ENCODE data around the gene PRSS8. TPM values are rescaled to one million over a fixed set of nuclear protein-coding genes. Genes with fewer than 3 reads are reported as not detected.
"Not testable (repeated sequence)": the region's sequence is repeated elsewhere in the genome, so short reads cannot be mapped to it uniquely, and the experiment has no call there.

PRSS8 gene
- total and polyA plus RNA-seq, 3 donors from 2014 or later: 0.74 to 1.5 (median 0.79) TPM

GRCh38 chr16:31168848-31169247 lies 33.3 kb upstream of the PRSS8 start:
- TF ChIP-seq CTCF (IDR thresholded peaks at IDR 0.05) (no peak), POLR2A (IDR thresholded peaks at IDR 0.05) (no peak)
- no peak for DNase-seq
- WGBS, 2 donors: 85 to 88% methylated on average over 2 of the region's 2 CpGs
- Histone ChIP-seq H3K36me3 (ENCODE audit: low read depth, missing control alignments) (no peaks in the 10 kb centered on the region), H3K27me3 (no peaks in the 10 kb centered on the region), H3K4me3 (no peak overlapping the region), H3K4me1 (no peaks in the 10 kb centered on the region), H3K9me3 (no peaks in the 10 kb centered on the region), H3K27ac (no peak overlapping the region)
- intact Hi-C loops (cut with DNase I; ENCODE audit: low total_unique reads): no loop called here

- Histone ChIP-seq H3K27ac (no peak overlapping the region), H3K4me1 (no peaks in the 10 kb centered on the region), H3K27me3 (no peaks in the 10 kb centered on the region), H3K9me3 (no peaks in the 10 kb centered on the region), H3K36me3 (ENCODE audit: low read depth, missing control alignments) (no peaks in the 10 kb centered on the region), H3K4me3 (no peak overlapping the region)
- 84 to 85% methylated on average over 8 of the region's 8 CpGs for WGBS, 2 donors
- TF ChIP-seq POLR2A (IDR thresholded peaks at IDR 0.05): no peak
- no peak for TF ChIP-seq CTCF (IDR thresholded peaks at IDR 0.05)
- intact Hi-C loops (cut with DNase I; ENCODE audit: low total_unique reads): no loop called here
- DNase-seq: no peak
These were observed 31.8 kb upstream of the PRSS8 start for GRCh38 chr16:31167315-31167714.

GRCh38 chr16:31157136-31157535 lies 21.6 kb upstream of the PRSS8 start:
- Histone ChIP-seq H3K36me3 (ENCODE audit: low read depth, missing control alignments) (no peaks in the 10 kb centered on the region), H3K9me3 (no peaks in the 10 kb centered on the region), H3K4me1 (peaks cover 5% of the 10 kb centered on the region), H3K27ac (no peak overlapping the region), H3K27me3 (no peaks in the 10 kb centered on the region), H3K4me3 (no peak overlapping the region)
- peak; percentile 62 for DNase-seq
- intact Hi-C loops (cut with DNase I; ENCODE audit: low total_unique reads): no loop called here
- WGBS, 2 donors: 44 to 53% methylated on average over 8 of the region's 8 CpGs
- TF ChIP-seq CTCF (IDR thresholded peaks at IDR 0.05) (no peak), POLR2A (IDR thresholded peaks at IDR 0.05) (no peak)

- H3K4me3 ChIP-seq; H3K4me1 ChIP-seq; H3K36me3 ChIP-seq (ENCODE audit: low read depth, missing control alignments); DNase-seq; H3K27me3 ChIP-seq; H3K27ac ChIP-seq; H3K9me3 ChIP-seq: not testable (repeated sequence)
- intact Hi-C loops (cut with DNase I; ENCODE audit: low total_unique reads): loop anchor here (5.0 kb wide), 1 partner anchor 36 kb away; no protein-coding TSS in a partner anchor
- 85 to 86% methylated on average over 6 of the region's 6 CpGs for WGBS, 2 donors
These were observed 15.4 kb upstream of the PRSS8 start for GRCh38 chr16:31150976-31151375.

GRCh38 chr16:31149894-31150890 lies 14.7 kb upstream of the PRSS8 start, which contains the start of gene PRSS36:
PRSS36 (minus strand) TSS chr16:31150066; CDS start chr16:31150035, 31 bp downstream.
- Histone ChIP-seq H3K27me3 (no peaks in the 10 kb centered on the region), H3K36me3 (ENCODE audit: low read depth, missing control alignments) (no peaks in the 10 kb centered on the region), H3K9me3 (no peaks in the 10 kb centered on the region), H3K27ac (no peak within 1 kb of the TSS), H3K4me3 (no peak within 1 kb of the TSS), H3K4me1 (no peaks in the 10 kb centered on the region)
- TF ChIP-seq POLR2A (IDR thresholded peaks at IDR 0.05) (no peak), CTCF (IDR thresholded peaks at IDR 0.05) (no peak)
- WGBS, 2 donors: 75 to 91% methylated on average over 3 to 11 of the region's 11 CpGs
- DNase-seq: no peak
- intact Hi-C loops (cut with DNase I; ENCODE audit: low total_unique reads): loop anchor here (5.0 to 10.0 kb wide), 3 partner anchors 37 to 165 kb away; partner anchors contain the start of genes HSD3B7 and PRSS53
